HepG2 (cell line): ENCODE results near the gene CHN2. TPM values are rescaled to one million over a fixed set of nuclear protein-coding genes. Genes with fewer than 3 reads are reported as not detected.
A peak's percentile ranks its signal among the peaks of the same experiment; 100 is the strongest.

Experiments
- AHR ChIP-seq: IDR thresholded peaks from 2 replicates; pipeline ENCODE4 v1.6.1; 2018; ENCODE audit warnings: missing genetic modification reagents, missing compliant biosample characterization
- CBFB ChIP-seq: sonication (generic); formaldehyde crosslinking; IDR thresholded peaks from 2 replicates; pipeline ENCODE4 v1.4.0; 2020; ENCODE audit warnings: missing genetic modification reagents
- MTF1 ChIP-seq: sonication (generic); formaldehyde crosslinking; IDR thresholded peaks from 2 replicates; pipeline ENCODE4 v1.5.0; 2020; ENCODE audit warnings: missing genetic modification reagents
- NFE2 ChIP-seq: sonication (generic); formaldehyde crosslinking; IDR thresholded peaks from 2 replicates; pipeline ENCODE4 v1.4.0; 2020; ENCODE audit warnings: missing genetic modification reagents
- ZNF124 ChIP-seq: sonication (generic); formaldehyde crosslinking; IDR thresholded peaks from 2 replicates; pipeline ENCODE4 v1.4.0; 2020; ENCODE audit warnings: missing genetic modification reagents
- ZNF75D ChIP-seq: sonication (generic); formaldehyde crosslinking; IDR thresholded peaks from 2 replicates; pipeline ENCODE4 v1.8.1; 2023; ENCODE audit warnings: missing genetic modification reagents, mild to moderate bottlenecking, borderline replicate concordance
- ZSCAN30 ChIP-seq: sonication (generic); formaldehyde crosslinking; IDR thresholded peaks from 2 replicates; pipeline ENCODE4 v1.5.0; 2020; ENCODE audit warnings: mild to moderate bottlenecking, missing genetic modification reagents
- polyA plus RNA-seq, 8 experiments: library from polyadenylated mRNA; depleted of rRNA in 3 of 8; stranded (reverse) in 7 of 8; unstranded in 1 of 8; fragments of >200 nt; fragmentation: Illumina TruSeq in 4 of 8; extraction: Trizol in 4 of 8; gene quantifications; 2 replicates each; pipeline versions ENCODE4 v1.2.1 to v1.2.3, GENCODE V29; 2011 to 2016; ENCODE audit warnings: low read depth in 4 of 8, missing spikeins in 1 of 8, mixed read lengths in 1 of 8; ENCODE audit not compliant: insufficient read depth in 1 of 8
- total RNA-seq, 5 experiments: library from RNA; depleted of rRNA; stranded (reverse); fragments of >200 nt; fragmentation: Illumina TruSeq; extraction: Trizol; gene quantifications; 2 replicates each; pipeline ENCODE4 v1.2.3, GENCODE V29; 2016; ENCODE audit warnings: low read depth in 1 of 5
- TF ChIP-seq, protein P1 (sequence below): sonication (generic); formaldehyde crosslinking; IDR thresholded peaks from 2 replicates; pipeline ENCODE4 v1.5.0; 2020; ENCODE audit warnings: mild to moderate bottlenecking, missing genetic modification reagents
- TF ChIP-seq, protein P2 (sequence below): sonication (generic); formaldehyde crosslinking; IDR thresholded peaks from 2 replicates; pipeline ENCODE4 v1.5.1; 2020; ENCODE audit warnings: missing genetic modification reagents, mild to moderate bottlenecking, borderline replicate concordance
- TF ChIP-seq, protein P3 (sequence below): sonication (generic); formaldehyde crosslinking; IDR thresholded peaks from 2 replicates; pipeline ENCODE4 v1.4.0; 2020; ENCODE audit warnings: missing genetic modification reagents, low read depth, mild to moderate bottlenecking, borderline replicate concordance
- TF ChIP-seq, protein P4 (sequence below): sonication (generic); formaldehyde crosslinking; IDR thresholded peaks from 2 replicates; pipeline ENCODE4 v1.4.0; 2020; ENCODE audit warnings: low read depth, mild to moderate bottlenecking, missing genetic modification reagents
- TF ChIP-seq, protein P5 (sequence below): sonication (generic); formaldehyde crosslinking; IDR thresholded peaks from 2 replicates; pipeline ENCODE4 v1.4.0; 2020; ENCODE audit warnings: missing genetic modification reagents
- TF ChIP-seq, protein P6 (sequence below): sonication (generic); formaldehyde crosslinking; IDR thresholded peaks from 2 replicates; pipeline ENCODE4 v1.4.0; 2020; ENCODE audit warnings: missing genetic modification reagents, mild to moderate bottlenecking, borderline replicate concordance
- TF ChIP-seq, protein P7 (sequence below): IDR thresholded peaks from 2 replicates; pipeline ENCODE4 v1.6.1; 2016; ENCODE audit warnings: missing compliant biosample characterization, missing genetic modification reagents, borderline replicate concordance
- TF ChIP-seq, protein P8 (sequence below): sonication (generic); formaldehyde crosslinking; IDR thresholded peaks from 2 replicates; pipeline ENCODE4 v1.4.0; 2020; ENCODE audit warnings: missing genetic modification reagents

Gene CHN2
- total and polyA plus RNA-seq, 2 of the 13 experiments (the other 11 are each of a cell fraction or from before 2014, with no cell fraction given), result 23.5 to 30.5 TPM

DNA sequence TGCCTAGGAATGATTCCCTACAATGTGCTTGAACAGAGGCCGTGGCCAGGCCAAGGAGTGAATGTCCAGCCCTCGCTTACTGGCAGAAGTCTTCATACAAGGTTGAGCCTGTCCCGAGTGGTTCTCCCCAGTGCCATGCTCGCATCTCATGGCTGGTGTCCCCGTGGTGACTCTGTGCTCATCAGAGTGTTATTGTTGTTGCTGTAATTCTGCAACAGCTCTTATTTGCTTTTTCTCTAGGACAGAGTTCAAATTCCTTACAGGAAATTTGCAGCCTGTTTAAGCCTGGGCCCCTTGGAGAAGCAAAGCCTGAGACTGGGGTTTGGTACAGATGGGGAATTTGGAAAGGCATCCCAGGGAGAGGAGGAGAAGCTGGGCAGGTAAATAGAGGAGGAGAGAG lies 211.3 kb downstream of the CHN2 start (continued):
- TF ChIP-seq, protein P1, sequence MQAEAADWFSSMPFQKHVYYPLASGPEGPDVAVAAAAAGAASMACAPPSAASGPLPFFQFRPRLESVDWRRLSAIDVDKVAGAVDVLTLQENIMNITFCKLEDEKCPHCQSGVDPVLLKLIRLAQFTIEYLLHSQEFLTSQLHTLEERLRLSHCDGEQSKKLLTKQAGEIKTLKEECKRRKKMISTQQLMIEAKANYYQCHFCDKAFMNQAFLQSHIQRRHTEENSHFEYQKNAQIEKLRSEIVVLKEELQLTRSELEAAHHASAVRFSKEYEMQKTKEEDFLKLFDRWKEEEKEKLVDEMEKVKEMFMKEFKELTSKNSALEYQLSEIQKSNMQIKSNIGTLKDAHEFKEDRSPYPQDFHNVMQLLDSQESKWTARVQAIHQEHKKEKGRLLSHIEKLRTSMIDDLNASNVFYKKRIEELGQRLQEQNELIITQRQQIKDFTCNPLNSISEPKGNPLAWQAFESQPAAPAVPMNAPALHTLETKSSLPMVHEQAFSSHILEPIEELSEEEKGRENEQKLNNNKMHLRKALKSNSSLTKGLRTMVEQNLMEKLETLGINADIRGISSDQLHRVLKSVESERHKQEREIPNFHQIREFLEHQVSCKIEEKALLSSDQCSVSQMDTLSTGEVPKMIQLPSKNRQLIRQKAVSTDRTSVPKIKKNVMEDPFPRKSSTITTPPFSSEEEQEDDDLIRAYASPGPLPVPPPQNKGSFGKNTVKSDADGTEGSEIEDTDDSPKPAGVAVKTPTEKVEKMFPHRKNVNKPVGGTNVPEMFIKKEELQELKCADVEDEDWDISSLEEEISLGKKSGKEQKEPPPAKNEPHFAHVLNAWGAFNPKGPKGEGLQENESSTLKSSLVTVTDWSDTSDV (CRISPR knock-in tag), result no peak
- TF ChIP-seq, protein P2, sequence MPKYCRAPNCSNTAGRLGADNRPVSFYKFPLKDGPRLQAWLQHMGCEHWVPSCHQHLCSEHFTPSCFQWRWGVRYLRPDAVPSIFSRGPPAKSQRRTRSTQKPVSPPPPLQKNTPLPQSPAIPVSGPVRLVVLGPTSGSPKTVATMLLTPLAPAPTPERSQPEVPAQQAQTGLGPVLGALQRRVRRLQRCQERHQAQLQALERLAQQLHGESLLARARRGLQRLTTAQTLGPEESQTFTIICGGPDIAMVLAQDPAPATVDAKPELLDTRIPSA (CRISPR knock-in tag), result no peak
- TF ChIP-seq ZNF124 (CRISPR knock-in tag) (no peak), ZNF75D (CRISPR knock-in tag) (no peak), ZSCAN30 (CRISPR knock-in tag) (no peak), NFE2 (CRISPR knock-in tag) (no peak), AHR (CRISPR knock-in tag) (no peak), MTF1 (CRISPR knock-in tag) (no peak), CBFB (CRISPR knock-in tag) (no peak)
- TF ChIP-seq, protein P3, sequence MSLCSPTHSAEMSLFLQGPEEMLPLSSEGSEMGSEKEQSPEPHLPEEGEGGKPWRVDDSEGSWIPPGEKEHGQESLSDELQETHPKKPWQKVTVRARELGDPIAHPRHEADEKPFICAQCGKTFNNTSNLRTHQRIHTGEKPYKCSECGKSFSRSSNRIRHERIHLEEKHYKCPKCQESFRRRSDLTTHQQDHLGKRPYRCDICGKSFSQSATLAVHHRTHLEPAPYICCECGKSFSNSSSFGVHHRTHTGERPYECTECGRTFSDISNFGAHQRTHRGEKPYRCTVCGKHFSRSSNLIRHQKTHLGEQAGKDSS, result no peak
- TF ChIP-seq, protein P4, sequence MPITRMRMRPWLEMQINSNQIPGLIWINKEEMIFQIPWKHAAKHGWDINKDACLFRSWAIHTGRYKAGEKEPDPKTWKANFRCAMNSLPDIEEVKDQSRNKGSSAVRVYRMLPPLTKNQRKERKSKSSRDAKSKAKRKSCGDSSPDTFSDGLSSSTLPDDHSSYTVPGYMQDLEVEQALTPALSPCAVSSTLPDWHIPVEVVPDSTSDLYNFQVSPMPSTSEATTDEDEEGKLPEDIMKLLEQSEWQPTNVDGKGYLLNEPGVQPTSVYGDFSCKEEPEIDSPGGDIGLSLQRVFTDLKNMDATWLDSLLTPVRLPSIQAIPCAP (CRISPR knock-in tag), result no peak
- TF ChIP-seq, protein P5, sequence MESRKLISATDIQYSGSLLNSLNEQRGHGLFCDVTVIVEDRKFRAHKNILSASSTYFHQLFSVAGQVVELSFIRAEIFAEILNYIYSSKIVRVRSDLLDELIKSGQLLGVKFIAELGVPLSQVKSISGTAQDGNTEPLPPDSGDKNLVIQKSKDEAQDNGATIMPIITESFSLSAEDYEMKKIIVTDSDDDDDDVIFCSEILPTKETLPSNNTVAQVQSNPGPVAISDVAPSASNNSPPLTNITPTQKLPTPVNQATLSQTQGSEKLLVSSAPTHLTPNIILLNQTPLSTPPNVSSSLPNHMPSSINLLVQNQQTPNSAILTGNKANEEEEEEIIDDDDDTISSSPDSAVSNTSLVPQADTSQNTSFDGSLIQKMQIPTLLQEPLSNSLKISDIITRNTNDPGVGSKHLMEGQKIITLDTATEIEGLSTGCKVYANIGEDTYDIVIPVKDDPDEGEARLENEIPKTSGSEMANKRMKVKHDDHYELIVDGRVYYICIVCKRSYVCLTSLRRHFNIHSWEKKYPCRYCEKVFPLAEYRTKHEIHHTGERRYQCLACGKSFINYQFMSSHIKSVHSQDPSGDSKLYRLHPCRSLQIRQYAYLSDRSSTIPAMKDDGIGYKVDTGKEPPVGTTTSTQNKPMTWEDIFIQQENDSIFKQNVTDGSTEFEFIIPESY, result no peak
- TF ChIP-seq, protein P6, sequence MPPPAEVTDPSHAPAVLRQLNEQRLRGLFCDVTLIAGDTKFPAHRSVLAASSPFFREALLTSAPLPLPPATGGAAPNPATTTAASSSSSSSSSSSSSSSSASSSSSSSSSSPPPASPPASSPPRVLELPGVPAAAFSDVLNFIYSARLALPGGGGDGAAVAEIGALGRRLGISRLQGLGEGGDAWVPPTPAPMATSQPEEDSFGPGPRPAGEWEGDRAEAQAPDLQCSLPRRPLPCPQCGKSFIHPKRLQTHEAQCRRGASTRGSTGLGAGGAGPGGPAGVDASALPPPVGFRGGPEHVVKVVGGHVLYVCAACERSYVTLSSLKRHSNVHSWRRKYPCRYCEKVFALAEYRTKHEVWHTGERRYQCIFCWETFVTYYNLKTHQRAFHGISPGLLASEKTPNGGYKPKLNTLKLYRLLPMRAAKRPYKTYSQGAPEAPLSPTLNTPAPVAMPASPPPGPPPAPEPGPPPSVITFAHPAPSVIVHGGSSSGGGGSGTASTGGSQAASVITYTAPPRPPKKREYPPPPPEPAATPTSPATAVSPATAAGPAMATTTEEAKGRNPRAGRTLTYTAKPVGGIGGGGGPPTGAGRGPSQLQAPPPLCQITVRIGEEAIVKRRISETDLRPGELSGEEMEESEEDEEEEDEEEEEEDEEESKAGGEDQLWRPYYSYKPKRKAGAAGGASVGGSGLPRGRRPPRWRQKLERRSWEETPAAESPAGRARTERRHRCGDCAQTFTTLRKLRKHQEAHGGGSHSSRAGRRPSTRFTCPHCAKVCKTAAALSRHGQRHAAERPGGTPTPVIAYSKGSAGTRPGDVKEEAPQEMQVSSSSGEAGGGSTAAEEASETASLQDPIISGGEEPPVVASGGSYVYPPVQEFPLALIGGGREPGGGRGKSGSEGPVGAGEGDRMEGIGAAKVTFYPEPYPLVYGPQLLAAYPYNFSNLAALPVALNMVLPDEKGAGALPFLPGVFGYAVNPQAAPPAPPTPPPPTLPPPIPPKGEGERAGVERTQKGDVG (CRISPR knock-in tag), result no peak
- TF ChIP-seq, protein P7, sequence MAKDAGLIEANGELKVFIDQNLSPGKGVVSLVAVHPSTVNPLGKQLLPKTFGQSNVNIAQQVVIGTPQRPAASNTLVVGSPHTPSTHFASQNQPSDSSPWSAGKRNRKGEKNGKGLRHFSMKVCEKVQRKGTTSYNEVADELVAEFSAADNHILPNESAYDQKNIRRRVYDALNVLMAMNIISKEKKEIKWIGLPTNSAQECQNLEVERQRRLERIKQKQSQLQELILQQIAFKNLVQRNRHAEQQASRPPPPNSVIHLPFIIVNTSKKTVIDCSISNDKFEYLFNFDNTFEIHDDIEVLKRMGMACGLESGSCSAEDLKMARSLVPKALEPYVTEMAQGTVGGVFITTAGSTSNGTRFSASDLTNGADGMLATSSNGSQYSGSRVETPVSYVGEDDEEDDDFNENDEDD (CRISPR knock-in tag), result peak; percentile 40; the same call in 1 of the 2 replicates
- TF ChIP-seq, protein P8, sequence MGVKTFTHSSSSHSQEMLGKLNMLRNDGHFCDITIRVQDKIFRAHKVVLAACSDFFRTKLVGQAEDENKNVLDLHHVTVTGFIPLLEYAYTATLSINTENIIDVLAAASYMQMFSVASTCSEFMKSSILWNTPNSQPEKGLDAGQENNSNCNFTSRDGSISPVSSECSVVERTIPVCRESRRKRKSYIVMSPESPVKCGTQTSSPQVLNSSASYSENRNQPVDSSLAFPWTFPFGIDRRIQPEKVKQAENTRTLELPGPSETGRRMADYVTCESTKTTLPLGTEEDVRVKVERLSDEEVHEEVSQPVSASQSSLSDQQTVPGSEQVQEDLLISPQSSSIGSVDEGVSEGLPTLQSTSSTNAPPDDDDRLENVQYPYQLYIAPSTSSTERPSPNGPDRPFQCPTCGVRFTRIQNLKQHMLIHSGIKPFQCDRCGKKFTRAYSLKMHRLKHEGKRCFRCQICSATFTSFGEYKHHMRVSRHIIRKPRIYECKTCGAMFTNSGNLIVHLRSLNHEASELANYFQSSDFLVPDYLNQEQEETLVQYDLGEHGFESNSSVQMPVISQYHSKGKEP (CRISPR knock-in tag), result no peak
